GM23248 (cell line): Measurements from ENCODE around the gene EPPIN.

ENCODE experiments used
- EZH2 ChIP-seq: fragments of 200-600 bp; sonication (generic); IDR thresholded peaks from 2 replicates; pipeline ENCODE4 v1.6.1; 2018; ENCODE audit warnings: antibody characterized with exemption, mild to moderate bottlenecking; ENCODE audit not compliant: insufficient read depth, poor library complexity, severe bottlenecking
- EZH2phosphoT487 ChIP-seq: fragments of 200-600 bp; sonication (generic); IDR thresholded peaks from 2 replicates; pipeline ENCODE4 v1.6.1; 2018; ENCODE audit warnings: antibody characterized with exemption, moderate library complexity, mild to moderate bottlenecking, low read depth; ENCODE audit not compliant: insufficient read depth

GRCh38 chr20:45500022-45500421 lies 47.2 kb downstream of the EPPIN start:
- TF ChIP-seq EZH2 (no peak), EZH2phosphoT487 (no peak)
